22Rv1 (cell line): ENCODE results near the gene ANTXR1.

Experiments used
- CTCF ChIP-seq: fragments of 450-650 bp; IDR thresholded peaks from 2 replicates; pipeline ENCODE4 v1.5.1; 2017; ENCODE audit warnings: mild to moderate bottlenecking
- ZFX ChIP-seq: fragments of 450-650 bp; IDR thresholded peaks from 2 replicates; pipeline ENCODE4 v1.6.1; 2017; ENCODE audit warnings: antibody characterized with exemption, borderline replicate concordance

DNA sequence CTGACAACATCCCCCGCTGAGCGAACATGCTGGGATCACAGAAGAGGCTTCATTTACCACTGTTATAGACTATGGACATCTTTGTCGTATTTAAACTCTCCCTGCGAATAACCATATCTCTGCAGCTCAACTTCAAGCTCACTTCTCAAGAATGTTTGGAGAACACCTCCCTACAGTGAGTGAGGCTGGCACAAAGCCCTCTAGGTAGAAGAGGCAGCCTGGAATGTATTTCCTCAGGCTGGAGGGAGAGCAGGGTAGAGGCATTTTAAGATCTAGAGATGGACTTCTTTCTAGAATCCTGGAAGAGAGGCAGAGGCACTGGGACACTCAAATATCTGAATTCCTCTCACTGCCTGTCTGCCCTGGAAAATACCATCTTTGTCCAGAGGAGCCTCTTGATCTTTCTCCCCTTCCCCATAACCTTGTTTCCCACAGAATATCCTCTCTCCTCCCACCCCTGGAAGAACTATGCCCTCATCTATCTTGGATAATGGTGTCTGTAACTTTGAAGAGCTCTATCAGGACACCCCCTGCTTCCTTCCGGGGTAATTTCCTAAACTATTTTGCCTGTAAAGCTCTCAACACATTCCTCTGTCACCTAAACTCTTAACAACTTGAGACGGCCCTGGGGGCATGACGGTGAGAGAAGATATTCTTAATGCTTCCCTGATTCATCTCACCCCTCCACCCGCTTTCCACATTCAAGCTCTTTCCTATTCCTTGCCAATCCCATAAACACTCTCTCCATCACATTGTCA, 2.4 kb upstream of the ANTXR1 start:
- TF ChIP-seq CTCF = no peak
- no peak for TF ChIP-seq ZFX
